HG02763 (cell line): ENCODE data around the gene MLST8.

ENCODE experiments used
- ATAC-seq: cut with Tn5 transposase; IDR thresholded peaks from one replicate; pipeline ENCODE4 v1.9.1; 2021; ENCODE audit warnings: mild to moderate bottlenecking, moderate library complexity; ENCODE audit not compliant: unreplicated experiment

Gene MLST8

DNA sequence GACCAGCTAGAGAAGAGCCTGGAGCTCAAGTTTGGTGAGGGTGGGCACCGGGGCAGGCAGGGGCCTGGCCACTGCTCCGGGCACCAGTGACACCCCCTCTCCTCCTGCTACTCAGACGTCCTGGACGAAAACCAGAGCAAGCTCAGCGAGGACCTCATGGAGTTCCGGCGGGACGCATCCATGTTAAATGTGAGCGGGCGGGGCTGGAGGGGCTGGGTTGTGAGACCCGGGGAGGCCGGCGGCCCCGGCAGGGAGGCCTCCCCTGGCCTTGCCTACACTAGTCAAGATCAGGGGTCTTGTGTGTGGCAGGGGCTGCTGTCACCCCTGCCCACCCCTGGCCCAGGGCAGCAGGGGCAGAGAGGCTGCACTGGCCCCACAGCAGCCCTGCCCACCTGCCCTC is 31.9 kb upstream of the MLST8 start:
- ATAC-seq: no peak

GRCh38 chr16:2173916-2174315 is 31.3 kb upstream of the MLST8 start:
- ATAC-seq: no peak

DNA sequence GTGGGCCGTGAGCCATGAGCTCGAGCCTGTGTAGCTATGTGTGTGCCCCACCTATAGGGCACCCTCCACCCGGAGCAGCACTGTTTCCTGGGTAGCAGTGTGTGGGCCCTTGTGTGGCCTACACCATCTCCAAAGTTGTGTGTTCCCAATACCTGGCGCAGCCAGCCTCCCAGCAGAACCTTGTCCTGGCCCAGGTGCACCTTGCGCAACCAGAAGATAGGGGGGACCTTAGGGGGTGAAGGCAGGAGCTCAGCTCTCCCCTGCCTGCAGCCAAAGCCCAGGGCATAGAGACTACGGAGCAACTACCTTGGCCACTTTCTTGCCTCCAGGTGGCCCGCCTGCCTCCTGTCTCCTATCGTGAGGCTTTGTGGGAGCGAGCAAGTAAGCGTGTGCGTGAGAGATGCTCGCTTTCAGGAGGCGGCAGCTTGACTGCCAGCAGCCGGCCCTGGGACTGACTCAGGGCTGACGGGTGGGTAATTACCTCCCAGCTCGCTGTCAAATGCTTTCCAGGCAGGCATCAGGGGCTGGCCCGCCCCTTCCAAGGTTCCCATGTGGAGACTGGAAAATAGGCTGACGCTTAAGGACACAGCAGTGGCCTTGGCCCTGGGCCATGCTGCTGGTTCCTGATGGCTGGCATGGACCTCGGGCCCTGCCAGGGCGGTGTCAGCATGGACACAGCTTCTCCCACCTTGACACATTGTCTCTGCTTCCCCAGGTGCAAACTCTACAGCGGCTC is 30.7 kb upstream of the MLST8 start:
- no peak for ATAC-seq

- no peak for ATAC-seq
Observed at GRCh38 chr16:2175454-2175853, 29.8 kb upstream of the MLST8 start.

- no peak for ATAC-seq
Observed at GRCh38 chr16:2176047-2176446, 29.2 kb upstream of the MLST8 start.

DNA sequence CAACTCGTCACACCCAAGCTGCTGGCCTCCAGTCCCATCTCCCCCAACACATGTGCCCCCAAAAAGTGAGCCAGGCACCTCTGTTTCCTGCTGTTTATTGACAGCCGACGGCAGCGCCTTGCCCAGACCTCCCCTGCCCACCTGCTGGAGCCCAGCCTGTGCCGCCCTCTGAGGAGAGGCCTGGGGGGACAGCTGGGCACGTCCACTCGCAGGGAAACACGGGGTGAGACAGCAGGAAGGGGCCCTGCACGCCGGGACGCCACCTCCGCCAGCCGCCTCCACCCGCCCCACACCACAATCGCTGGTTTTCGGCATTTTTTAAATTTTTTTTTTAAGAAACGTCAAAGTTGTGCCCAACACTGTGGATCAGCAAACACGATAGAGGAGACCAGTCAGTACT is 28.2 kb upstream of the MLST8 start:
- ATAC-seq: no peak

DNA sequence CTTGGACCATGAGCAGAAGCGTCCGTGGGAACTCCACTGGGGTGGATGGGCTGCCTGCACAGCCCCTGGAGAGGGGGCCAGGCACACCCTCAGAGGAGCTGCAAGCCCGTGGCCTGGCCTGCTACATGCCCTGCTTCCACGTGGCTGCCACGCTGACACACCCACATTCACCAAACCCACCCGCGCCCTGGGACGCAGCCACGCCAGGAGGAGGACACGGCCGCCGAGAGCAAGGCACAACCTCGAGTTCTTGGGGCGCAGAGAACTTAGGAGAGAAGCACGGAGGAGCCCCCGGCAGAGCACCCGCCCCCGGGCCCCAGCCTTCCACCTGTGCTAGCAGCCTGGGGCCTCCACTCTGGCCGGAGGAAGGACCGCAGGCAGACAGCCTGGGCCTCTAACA is 27.7 kb upstream of the MLST8 start:
- no peak for ATAC-seq

GRCh38 chr16:2178321-2179106 is 26.7 kb upstream of the MLST8 start:
- ATAC-seq: no peak

GRCh38 chr16:2179107-2179501 is 26.1 kb upstream of the MLST8 start:
- no peak for ATAC-seq

- ATAC-seq: no peak
Observed at GRCh38 chr16:2179576-2179975, 25.7 kb upstream of the MLST8 start.

DNA sequence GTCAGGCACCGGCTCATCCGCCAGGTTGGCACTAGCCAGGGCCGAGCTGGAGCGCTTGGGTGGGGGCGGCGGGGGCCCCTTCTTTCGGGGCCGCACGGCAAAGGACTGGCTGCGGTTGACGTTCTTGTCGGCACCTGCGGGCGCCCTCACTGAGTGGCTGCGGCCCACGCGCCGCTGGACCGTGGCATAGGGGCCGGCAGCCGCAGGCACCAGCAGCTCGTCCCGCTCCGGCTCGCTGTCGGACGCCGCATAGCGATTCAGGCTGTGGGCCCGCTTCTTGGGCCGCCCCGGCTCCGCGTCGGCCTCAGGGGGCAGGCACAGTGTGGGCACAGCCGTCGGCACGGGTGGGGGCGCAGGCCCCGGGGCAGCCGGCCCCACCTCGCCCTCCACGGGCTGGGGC is 24.8 kb upstream of the MLST8 start:
- no peak for ATAC-seq

- ATAC-seq: no peak
Observed at GRCh38 chr16:2180962-2181923, 24.0 kb upstream of the MLST8 start.

- no peak for ATAC-seq
Observed at GRCh38 chr16:2181952-2182351, 23.3 kb upstream of the MLST8 start.

- no peak for ATAC-seq
Observed at GRCh38 chr16:2183671-2184070, 21.6 kb upstream of the MLST8 start.

GRCh38 chr16:2184346-2184745 is 20.9 kb upstream of the MLST8 start:
- ATAC-seq: no peak

- no peak for ATAC-seq
Observed at GRCh38 chr16:2184962-2185361, 20.3 kb upstream of the MLST8 start.

- ATAC-seq: no peak
Observed at GRCh38 chr16:2186064-2186463, 19.2 kb upstream of the MLST8 start.

- no peak for ATAC-seq
Observed at GRCh38 chr16:2186505-2186904, 18.7 kb upstream of the MLST8 start.

DNA sequence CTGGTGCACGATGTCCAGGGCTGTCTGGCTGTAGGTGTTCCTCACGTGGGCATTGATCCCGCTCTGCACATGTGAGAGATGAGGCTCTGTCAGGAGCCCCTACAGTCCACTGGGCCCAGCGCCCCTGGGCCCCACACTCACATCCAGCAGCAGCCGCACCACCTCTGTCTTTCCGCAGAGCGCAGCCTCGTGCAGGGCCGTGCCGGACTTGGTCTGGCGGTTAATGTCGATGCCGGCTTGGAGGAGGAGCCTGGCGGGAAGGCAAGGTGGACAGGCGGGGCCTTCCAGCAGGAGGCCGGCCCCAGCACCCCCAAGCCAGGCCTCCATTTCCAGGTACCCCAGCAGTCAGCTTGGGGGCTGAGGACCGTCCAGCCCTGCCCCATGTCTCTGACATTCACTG is 18.0 kb upstream of the MLST8 start:
- no peak for ATAC-seq

- no peak for ATAC-seq
Observed at GRCh38 chr16:2188395-2188794, 16.9 kb upstream of the MLST8 start.

- ATAC-seq: no peak
Observed at GRCh38 chr16:2189252-2189893, 15.9 kb upstream of the MLST8 start.
